Testis (tissue), 2 donors: ENCODE measurements around the gene L3MBTL4.

Source experiments
- POLR2A ChIP-seq: fragments of 450-650 bp; IDR thresholded peaks from one replicate; pipeline ENCODE4 v1.6.1; 2017; ENCODE audit warnings: antibody characterized with exemption, mild to moderate bottlenecking, moderate library complexity
- TF ChIP-seq, protein P1 (sequence below), 3 experiments: fragments of 450-650 bp in 2 of 3; fragments of 200-600 bp in 1 of 3; sonication (generic) in 1 of 3; IDR thresholded peaks; one replicate each; pipeline ENCODE4 v1.5.1; 2016 to 2019; ENCODE audit warnings: antibody characterized with exemption in 3 of 3, mild to moderate bottlenecking in 2 of 3, moderate library complexity in 1 of 3

DNA sequence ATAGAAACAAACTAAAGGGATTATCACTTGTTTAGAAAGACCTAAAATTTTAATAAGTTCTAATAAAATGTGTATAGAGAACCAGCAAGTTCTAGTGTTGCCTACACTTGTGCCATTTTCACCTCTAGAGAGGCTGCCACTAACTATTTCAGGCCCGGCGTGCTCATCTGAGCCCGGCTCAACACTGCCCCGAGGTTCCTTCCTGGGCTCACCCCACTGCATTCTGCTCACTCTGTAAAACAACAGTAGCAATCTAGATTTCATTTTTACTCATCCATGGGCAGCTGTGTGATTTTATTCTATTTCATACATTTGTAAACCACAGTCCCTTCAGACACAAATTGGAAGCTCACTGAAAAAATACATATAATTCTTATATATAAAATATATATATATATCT is 253.2 kb downstream of the L3MBTL4 start:
- no peak for TF ChIP-seq POLR2A
- TF ChIP-seq, protein P1, sequence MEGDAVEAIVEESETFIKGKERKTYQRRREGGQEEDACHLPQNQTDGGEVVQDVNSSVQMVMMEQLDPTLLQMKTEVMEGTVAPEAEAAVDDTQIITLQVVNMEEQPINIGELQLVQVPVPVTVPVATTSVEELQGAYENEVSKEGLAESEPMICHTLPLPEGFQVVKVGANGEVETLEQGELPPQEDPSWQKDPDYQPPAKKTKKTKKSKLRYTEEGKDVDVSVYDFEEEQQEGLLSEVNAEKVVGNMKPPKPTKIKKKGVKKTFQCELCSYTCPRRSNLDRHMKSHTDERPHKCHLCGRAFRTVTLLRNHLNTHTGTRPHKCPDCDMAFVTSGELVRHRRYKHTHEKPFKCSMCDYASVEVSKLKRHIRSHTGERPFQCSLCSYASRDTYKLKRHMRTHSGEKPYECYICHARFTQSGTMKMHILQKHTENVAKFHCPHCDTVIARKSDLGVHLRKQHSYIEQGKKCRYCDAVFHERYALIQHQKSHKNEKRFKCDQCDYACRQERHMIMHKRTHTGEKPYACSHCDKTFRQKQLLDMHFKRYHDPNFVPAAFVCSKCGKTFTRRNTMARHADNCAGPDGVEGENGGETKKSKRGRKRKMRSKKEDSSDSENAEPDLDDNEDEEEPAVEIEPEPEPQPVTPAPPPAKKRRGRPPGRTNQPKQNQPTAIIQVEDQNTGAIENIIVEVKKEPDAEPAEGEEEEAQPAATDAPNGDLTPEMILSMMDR (IDR thresholded peaks at IDR 0.05), result no peak
